ENCODE data around the gene EXOC4.
"Not testable (repeated sequence)": the region's sequence is repeated elsewhere in the genome, so short reads cannot be mapped to it uniquely, and the experiment has no call there.

GRCh38 chr7:133278975-133279374 is 26.1 kb downstream of the EXOC4 start:
- TF ChIP-seq POLR2A (IDR thresholded peaks at IDR 0.05); CTCF (IDR thresholded peaks at IDR 0.05); EP300 (IDR thresholded peaks at IDR 0.05; ENCODE audit: low read depth); POLR2AphosphoS5 (IDR thresholded peaks at IDR 0.05): not testable (repeated sequence)

Measured in transverse colon (tissue), 4 donors.